ENCODE data around the gene WASF2.

Gene WASF2

DNA sequence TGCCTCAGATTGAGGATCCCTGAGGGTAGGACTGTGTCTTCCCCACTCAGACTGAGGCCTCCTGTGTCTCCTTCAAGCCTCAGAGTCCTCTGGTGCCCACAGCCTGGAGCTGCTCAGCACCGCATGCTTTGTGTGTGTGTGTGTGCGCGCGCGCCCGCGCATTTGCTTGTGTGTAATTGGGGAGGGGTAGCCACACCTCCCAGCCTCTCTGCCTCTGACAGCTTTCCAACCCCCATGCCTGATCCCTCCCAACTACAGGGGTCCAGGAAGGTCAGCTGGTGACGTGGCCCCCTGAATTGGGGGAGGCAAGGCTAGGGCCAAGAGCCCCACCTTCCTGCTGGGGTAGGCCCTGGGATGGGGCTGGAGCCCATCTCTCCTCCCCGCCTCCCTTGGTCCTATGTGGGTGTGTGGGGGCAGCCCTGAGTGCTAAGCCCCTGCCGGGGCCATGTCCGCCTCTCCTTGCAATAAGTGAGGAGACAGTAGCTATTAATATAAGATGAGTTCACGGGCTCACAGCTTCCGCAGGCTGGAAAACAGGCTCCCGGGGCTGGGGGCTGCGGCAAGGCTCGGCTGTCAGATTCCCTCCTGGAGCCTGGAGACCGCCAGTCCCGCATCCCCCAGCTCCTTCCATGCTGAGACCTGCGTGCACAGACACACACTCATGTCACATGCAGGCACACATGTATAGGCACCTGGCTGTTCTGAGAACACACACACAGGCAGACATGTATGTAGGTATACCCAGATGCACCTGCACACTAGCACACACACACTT is 90.5 kb downstream of the WASF2 start:
- TF ChIP-seq EZH2phosphoT487 (conservative IDR thresholded peaks at IDR 0.05; ENCODE audit: low read length), result no peak
- TF ChIP-seq CTCF (IDR thresholded peaks at IDR 0.05; ENCODE audit: insufficient read depth, low read length, poor library complexity, severe bottlenecking), result no peak
- Histone ChIP-seq H3K27me3 (ENCODE audit: low read length) (no peaks in the 10 kb centered on the region), H3K4me3 (ENCODE audit: insufficient read depth, low read length, poor library complexity, severe bottlenecking) (no peak overlapping the region), H3K4me2 (ENCODE audit: low read depth, low read length, poor library complexity, severe bottlenecking) (no peak overlapping the region), H3K79me2 (ENCODE audit: insufficient read depth, low read length) (no peaks in the 10 kb centered on the region), H3K9ac (ENCODE audit: low read length) (no peak overlapping the region), H2AFZ (ENCODE audit: low read depth, low read length, severe bottlenecking) (no peak overlapping the region), H3K9me2 (replicated peaks; ENCODE audit: insufficient read depth, low read length) (no peaks in the 10 kb centered on the region), H3K27ac (ENCODE audit: low read depth, low read length) (no peak overlapping the region), H4K20me1 (ENCODE audit: low read depth, low read length) (no peaks in the 10 kb centered on the region), H3K36me3 (ENCODE audit: low read length) (no peaks in the 10 kb centered on the region), H3K9me3 (ENCODE audit: insufficient read depth, low read length) (no peaks in the 10 kb centered on the region), H3F3A (ENCODE audit: insufficient read depth) (peaks cover 5% of the 10 kb centered on the region; the same call in 1 of the 2 replicates)

GRCh38 chr1:27398405-27399149 is 91.4 kb downstream of the WASF2 start:
- H4K20me1 ChIP-seq (ENCODE audit: low read depth, low read length), result no peaks in the 10 kb centered on the region
- no peaks in the 10 kb centered on the region for H3K79me2 ChIP-seq (ENCODE audit: insufficient read depth, low read length)
- no peak overlapping the region for H2AFZ ChIP-seq (ENCODE audit: low read depth, low read length, severe bottlenecking)
- H3K9me3 ChIP-seq (ENCODE audit: insufficient read depth, low read length), result no peaks in the 10 kb centered on the region
- peaks cover 5% of the 10 kb centered on the region; the same call in 1 of the 2 replicates for H3F3A ChIP-seq (ENCODE audit: insufficient read depth)
- H3K36me3 ChIP-seq (ENCODE audit: low read length), result no peaks in the 10 kb centered on the region
- TF ChIP-seq EZH2phosphoT487 (conservative IDR thresholded peaks at IDR 0.05; ENCODE audit: low read length) (no peak), CTCF (IDR thresholded peaks at IDR 0.05; ENCODE audit: insufficient read depth, low read length, poor library complexity, severe bottlenecking) (no peak)
- no peak overlapping the region for H3K4me3 ChIP-seq (ENCODE audit: insufficient read depth, low read length, poor library complexity, severe bottlenecking)
- H3K9ac ChIP-seq (ENCODE audit: low read length), result no peak overlapping the region
- no peaks in the 10 kb centered on the region for H3K9me2 ChIP-seq (replicated peaks; ENCODE audit: insufficient read depth, low read length)
- no peak overlapping the region for H3K27ac ChIP-seq (ENCODE audit: low read depth, low read length)
- H3K4me2 ChIP-seq (ENCODE audit: low read depth, low read length, poor library complexity, severe bottlenecking), result no peak overlapping the region
- no peaks in the 10 kb centered on the region for H3K27me3 ChIP-seq (ENCODE audit: low read length)

GRCh38 chr1:27397749-27398148 is 92.2 kb downstream of the WASF2 start:
- no peak overlapping the region for H3K9ac ChIP-seq (ENCODE audit: low read length)
- no peak overlapping the region for H2AFZ ChIP-seq (ENCODE audit: low read depth, low read length, severe bottlenecking)
- no peak overlapping the region for H3K4me3 ChIP-seq (ENCODE audit: insufficient read depth, low read length, poor library complexity, severe bottlenecking)
- H3K79me2 ChIP-seq (ENCODE audit: insufficient read depth, low read length), result no peaks in the 10 kb centered on the region
- no peaks in the 10 kb centered on the region for H3K9me3 ChIP-seq (ENCODE audit: insufficient read depth, low read length)
- no peaks in the 10 kb centered on the region for H3K36me3 ChIP-seq (ENCODE audit: low read length)
- no peaks in the 10 kb centered on the region for H3K9me2 ChIP-seq (replicated peaks; ENCODE audit: insufficient read depth, low read length)
- no peak for TF ChIP-seq EZH2phosphoT487 (conservative IDR thresholded peaks at IDR 0.05; ENCODE audit: low read length)
- TF ChIP-seq CTCF (IDR thresholded peaks at IDR 0.05; ENCODE audit: insufficient read depth, low read length, poor library complexity, severe bottlenecking), result no peak
- H4K20me1 ChIP-seq (ENCODE audit: low read depth, low read length), result no peaks in the 10 kb centered on the region
- no peaks in the 10 kb centered on the region; the same call in 1 of the 2 replicates for H3F3A ChIP-seq (ENCODE audit: insufficient read depth)
- no peak overlapping the region for H3K4me2 ChIP-seq (ENCODE audit: low read depth, low read length, poor library complexity, severe bottlenecking)
- no peak overlapping the region for H3K27ac ChIP-seq (ENCODE audit: low read depth, low read length)
- no peaks in the 10 kb centered on the region for H3K27me3 ChIP-seq (ENCODE audit: low read length)

Data from SU-DHL-6 (cell line).